Prostate gland (tissue), 2 donors: ENCODE results near the gene OR5A2. TPM values are rescaled to one million over a fixed set of nuclear protein-coding genes. Genes with fewer than 3 reads are reported as not detected.

Experiments used
- DNase-seq: peaks from one replicate; pipeline ENCODE4 v3.0.0-alpha.2; 2019; ENCODE audit warnings: low spot score
- H3K27ac ChIP-seq, 2 donors: fragments of 200-600 bp; sonication (generic); 2 replicates each; pipeline ENCODE4 v1.5.1; 2017 to 2019
- H3K27me3 ChIP-seq: fragments of 200-600 bp; sonication (generic); replicated peaks from 2 replicates; pipeline ENCODE4 v1.5.1; 2019; ENCODE audit not compliant: insufficient read depth
- H3K36me3 ChIP-seq, 2 donors: fragments of 200-600 bp; sonication (generic); 1 replicate in 1 of 2; 2 replicates in 1 of 2; pipeline versions ENCODE4 v1.5.1 to v1.8.1; 2017 to 2019
- H3K4me1 ChIP-seq: fragments of 200-600 bp; sonication (generic); replicated peaks from 2 replicates; pipeline ENCODE4 v1.5.1; 2019
- H3K4me3 ChIP-seq, 2 donors: fragments of 200-600 bp; sonication (generic); 2 replicates each; pipeline ENCODE4 v1.5.1; 2017 to 2019
- H3K9me3 ChIP-seq: fragments of 200-600 bp; sonication (generic); 2 replicates; pipeline ENCODE4 v1.5.1; 2017
- CTCF ChIP-seq, 4 experiments: fragments of 200-600 bp in 2 of 4; fragments of 450-650 bp in 2 of 4; sonication (generic) in 2 of 4; IDR thresholded peaks; 1 replicate in 3 of 4; 2 replicates in 1 of 4; pipeline ENCODE4 v1.5.1; 2016 to 2019; ENCODE audit warnings: antibody characterized with exemption in 4 of 4, mild to moderate bottlenecking in 2 of 4, moderate library complexity in 2 of 4
- POLR2A ChIP-seq: fragments of 450-650 bp; IDR thresholded peaks from one replicate; pipeline ENCODE4 v1.6.1; 2016; ENCODE audit warnings: antibody characterized with exemption, mild to moderate bottlenecking
- POLR2AphosphoS5 ChIP-seq: sonication (generic); formaldehyde crosslinking; IDR thresholded peaks from one replicate; pipeline ENCODE4 v1.6.1; 2017; ENCODE audit warnings: antibody characterized with exemption
- WGBS: methylation state at CpG from one replicate; pipeline ENCODE4 v1.1.5; 2018; 5-methylcytosine and 5-hydroxymethylcytosine counted together
- intact Hi-C: fragments of 100-400 bp; cut with DNase I; formaldehyde crosslinking; loops from one replicate; pipeline ENCODE4 v1.14.2; 2022
- total RNA-seq, 2 donors: library from RNA; depleted of rRNA; stranded (reverse); fragments of >200 nt; gene quantifications; one replicate each; pipeline ENCODE4 v1.1.0, GENCODE V29; 2016

The OR5A2 gene
- total RNA-seq, 2 donors from 2014 or later: not detected

- intact Hi-C loops: no loop called here
- DNase-seq: no peak
- Histone ChIP-seq H3K27me3 (no peaks in the 10 kb centered on the region), H3K4me3 (no peak within 1 kb of the TSS), H3K4me1 (no peaks in the 10 kb centered on the region), H3K36me3 (no peaks in the 10 kb centered on the region), H3K27ac (no peak within 1 kb of the TSS), H3K9me3 (no peaks in the 10 kb centered on the region)
- WGBS: 67% methylated on average over 3 of the region's 3 CpGs
- TF ChIP-seq POLR2AphosphoS5 (no peak), CTCF (IDR thresholded peaks at IDR 0.05) (no peak), POLR2A (no peak)
Measured at GRCh38 chr11:59436169-59436568, 10.0 kb upstream of the OR5A2 start, which contains the start of gene OR5A1. TSS of gene OR5A1 (plus strand) at chr11:59436469. CDS start at chr11:59443169, 6,700 bp downstream.

DNA sequence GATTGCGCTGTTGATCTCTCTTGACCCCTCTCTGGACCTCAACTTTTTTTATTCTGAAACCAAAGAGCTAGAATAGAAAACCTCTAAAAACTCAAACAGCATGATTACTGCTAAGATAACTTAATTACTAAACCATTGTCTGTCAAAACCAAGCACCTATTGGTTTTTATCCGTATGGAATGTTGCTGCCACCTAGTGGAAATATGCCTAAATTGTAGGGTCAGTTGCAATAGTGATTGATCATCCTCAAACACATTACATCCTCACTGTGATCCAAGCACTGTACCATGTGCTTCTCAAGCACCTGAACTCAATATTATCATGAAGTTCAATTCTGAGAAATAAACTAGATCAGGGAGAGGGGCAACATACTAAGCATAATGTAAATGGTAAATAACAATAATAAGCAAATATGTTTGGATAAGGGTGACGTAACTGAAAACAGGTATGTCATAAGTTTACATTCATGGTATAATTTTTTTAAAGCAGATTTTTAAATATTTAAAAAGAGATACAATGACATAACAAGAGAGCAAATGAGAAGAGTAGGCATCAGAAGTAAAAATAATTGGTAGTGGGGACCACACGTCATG is 3.8 kb upstream of the OR5A2 start:
- H3K4me1 ChIP-seq: no peaks in the 10 kb centered on the region
- TF ChIP-seq POLR2AphosphoS5 (no peak), CTCF (IDR thresholded peaks at IDR 0.05) (peak; percentile 14 to 68 (median 54))
- DNase-seq: no peak

GRCh38 chr11:59427068-59427382 is 812 bp upstream of the OR5A2 start:
- Histone ChIP-seq H3K27ac (no peak overlapping the region), H3K4me1 (no peaks in the 10 kb centered on the region), H3K4me3 (no peak overlapping the region), H3K9me3 (no peaks in the 10 kb centered on the region), H3K27me3 (no peaks in the 10 kb centered on the region), H3K36me3 (no peaks in the 10 kb centered on the region)
- intact Hi-C loops: no loop called here
- TF ChIP-seq POLR2AphosphoS5: no peak
- TF ChIP-seq CTCF (IDR thresholded peaks at IDR 0.05): no peak
- no peak for TF ChIP-seq POLR2A
- no peak for DNase-seq

More for the DNA sequence above, 3.8 kb upstream of the OR5A2 start:
- Histone ChIP-seq H3K27me3 (no peaks in the 10 kb centered on the region), H3K36me3 (no peaks in the 10 kb centered on the region), H3K27ac (no peak overlapping the region), H3K9me3 (no peaks in the 10 kb centered on the region), H3K4me3 (no peak overlapping the region)
- intact Hi-C loops: no loop called here
- 63% methylated on average over 4 of the region's 4 CpGs for WGBS

GRCh38 chr11:59425131-59425530 is 1.1 kb downstream of the OR5A2 start:
- intact Hi-C loops: no loop called here
- no peak for DNase-seq
- Histone ChIP-seq H3K27ac (no peak overlapping the region), H3K36me3 (no peaks in the 10 kb centered on the region), H3K4me3 (no peak overlapping the region), H3K4me1 (no peaks in the 10 kb centered on the region), H3K9me3 (no peaks in the 10 kb centered on the region), H3K27me3 (no peaks in the 10 kb centered on the region)
- TF ChIP-seq POLR2A (no peak), CTCF (IDR thresholded peaks at IDR 0.05) (no peak), POLR2AphosphoS5 (no peak)
- WGBS: 35% methylated on average over 4 of the region's 4 CpGs

DNA sequence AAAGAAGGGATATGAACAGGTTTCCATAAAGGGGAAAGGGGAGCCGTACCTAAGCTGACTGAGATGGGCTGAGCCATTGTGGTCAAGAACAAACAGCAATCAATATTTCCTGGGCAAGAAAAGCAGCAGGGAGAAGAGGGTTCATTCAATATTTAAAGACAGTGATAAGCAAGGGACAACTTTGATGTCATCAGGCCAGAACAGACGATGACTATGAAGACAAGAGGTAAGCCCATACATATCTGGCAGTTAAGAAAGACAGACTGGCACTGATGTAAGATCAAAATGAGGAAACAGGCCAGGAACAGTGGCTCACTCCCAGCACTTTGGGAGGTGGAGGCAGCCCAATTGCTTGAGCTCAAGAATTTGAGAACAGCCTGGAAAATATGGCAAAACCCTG is 2.4 kb downstream of the OR5A2 start:
- intact Hi-C loops: no loop called here
- WGBS: 52% methylated on average over 2 of the region's 2 CpGs
- Histone ChIP-seq H3K27me3 (no peaks in the 10 kb centered on the region), H3K9me3 (no peaks in the 10 kb centered on the region), H3K27ac (no peak overlapping the region), H3K36me3 (no peaks in the 10 kb centered on the region), H3K4me1 (no peaks in the 10 kb centered on the region), H3K4me3 (no peak overlapping the region)
- DNase-seq: no peak
- TF ChIP-seq CTCF (IDR thresholded peaks at IDR 0.05): no peak
- TF ChIP-seq POLR2A: no peak
- no peak for TF ChIP-seq POLR2AphosphoS5
